ENCODE data around the gene CCDC17. TPM values are rescaled to one million over a fixed set of nuclear protein-coding genes. Genes with fewer than 3 reads are reported as not detected.
A peak's percentile ranks its signal among the peaks of the same experiment; 100 is the strongest.

The CCDC17 gene
- total and polyA plus RNA-seq, 3 experiments from 2014 or later: 0.13 to 1.4 (median 1.4) TPM

- Histone ChIP-seq H3K4me3 (ENCODE audit: low read length) (no peak overlapping the region), H3K36me3 (ENCODE audit: insufficient read depth, low read length) (peaks cover 10% of the 10 kb centered on the region), H3K9me3 (ENCODE audit: low read length) (no peaks in the 10 kb centered on the region), H3K27ac (ENCODE audit: low read depth, low read length) (no peak overlapping the region), H3K27me3 (ENCODE audit: insufficient read depth, low read length, poor library complexity, severe bottlenecking) (no peaks in the 10 kb centered on the region), H3K4me1 (ENCODE audit: insufficient read depth, low read length) (no peaks in the 10 kb centered on the region)
- Mint-ChIP-seq H3K4me1 (no peaks in the 10 kb centered on the region), H3K9me3 (no peaks in the 10 kb centered on the region), H3K27me3 (no peaks in the 10 kb centered on the region), H3K36me3 (peaks cover 0 to 74% (median 12%) of the 10 kb centered on the region in 3 donors), H3K4me3 (peak overlapping the region in 1 of 7 donors; percentile 34), H3K27ac (peak overlapping the region in 7 of 8 donors; percentile 1 to 81 (median 43))
- ChIA-PET POLR2A (no interaction called here), CTCF (interaction anchor here (1.2 kb wide), 1 partner anchor 493 kb away, joined by 3 read pairs; no protein-coding TSS in a partner anchor)
- DNase-seq: no peak
Measured at GRCh38 chr1:45620588-45621500, 3.0 kb downstream of the CCDC17 start.

GRCh38 chr1:45619149-45619921 is 4.5 kb downstream of the CCDC17 start:
- H3K9me3 Mint-ChIP-seq: no peaks in the 10 kb centered on the region
- Histone ChIP-seq H3K27ac (ENCODE audit: low read depth, low read length) (no peak overlapping the region), H3K4me3 (ENCODE audit: low read length) (no peak overlapping the region), H3K4me1 (ENCODE audit: insufficient read depth, low read length) (no peaks in the 10 kb centered on the region), H3K9me3 (ENCODE audit: low read length) (no peaks in the 10 kb centered on the region), H3K27me3 (ENCODE audit: insufficient read depth, low read length, poor library complexity, severe bottlenecking) (no peaks in the 10 kb centered on the region), H3K36me3 (ENCODE audit: insufficient read depth, low read length) (peaks cover 21% of the 10 kb centered on the region)
- H3K4me3 Mint-ChIP-seq: no peak overlapping the region
- peak overlapping the region in 5 of 8 donors; percentile 56 to 78 (median 61) for H3K27ac Mint-ChIP-seq
- H3K36me3 Mint-ChIP-seq: peaks cover 0 to 79% (median 15%) of the 10 kb centered on the region in 3 donors
- H3K27me3 Mint-ChIP-seq: no peaks in the 10 kb centered on the region
- CTCF ChIA-PET: no interaction called here
- no peak for DNase-seq
- no peaks in the 10 kb centered on the region for H3K4me1 Mint-ChIP-seq
- POLR2A ChIA-PET: no interaction called here

- no peak for DNase-seq
- H3K4me3 Mint-ChIP-seq: no peak overlapping the region
- POLR2A ChIA-PET: no interaction called here
- peaks cover 27% of the 10 kb centered on the region for H3K36me3 ChIP-seq (ENCODE audit: insufficient read depth, low read length)
- no peaks in the 10 kb centered on the region for H3K27me3 Mint-ChIP-seq
- no peaks in the 10 kb centered on the region for H3K27me3 ChIP-seq (ENCODE audit: insufficient read depth, low read length, poor library complexity, severe bottlenecking)
- no peaks in the 10 kb centered on the region for H3K9me3 Mint-ChIP-seq
- peak overlapping the region in 2 of 8 donors; percentile 17 to 34 for H3K27ac Mint-ChIP-seq
- CTCF ChIA-PET: no interaction called here
- peaks cover 0 to 82% (median 12%) of the 10 kb centered on the region in 3 donors for H3K36me3 Mint-ChIP-seq
- H3K4me1 ChIP-seq (ENCODE audit: insufficient read depth, low read length): no peaks in the 10 kb centered on the region
- no peak overlapping the region for H3K27ac ChIP-seq (ENCODE audit: low read depth, low read length)
- H3K4me1 Mint-ChIP-seq: no peaks in the 10 kb centered on the region
- H3K4me3 ChIP-seq (ENCODE audit: low read length): no peak overlapping the region
- no peaks in the 10 kb centered on the region for H3K9me3 ChIP-seq (ENCODE audit: low read length)
Measured at GRCh38 chr1:45617618-45618017, 6.2 kb downstream of the CCDC17 start.

GRCh38 chr1:45615885-45616284 is 8.0 kb downstream of the CCDC17 start:
- no peaks in the 10 kb centered on the region for H3K9me3 Mint-ChIP-seq
- H3K36me3 ChIP-seq (ENCODE audit: insufficient read depth, low read length): peaks cover 30% of the 10 kb centered on the region
- no peaks in the 10 kb centered on the region for H3K4me1 ChIP-seq (ENCODE audit: insufficient read depth, low read length)
- H3K4me3 Mint-ChIP-seq: no peak overlapping the region
- no peaks in the 10 kb centered on the region for H3K9me3 ChIP-seq (ENCODE audit: low read length)
- H3K4me1 Mint-ChIP-seq: no peaks in the 10 kb centered on the region
- H3K27me3 Mint-ChIP-seq: no peaks in the 10 kb centered on the region
- no peak overlapping the region for H3K4me3 ChIP-seq (ENCODE audit: low read length)
- ChIA-PET POLR2A (no interaction called here), CTCF (no interaction called here)
- no peak for DNase-seq
- peaks cover 0 to 88% (median 15%) of the 10 kb centered on the region in 3 donors for H3K36me3 Mint-ChIP-seq
- no peaks in the 10 kb centered on the region for H3K27me3 ChIP-seq (ENCODE audit: insufficient read depth, low read length, poor library complexity, severe bottlenecking)
- peak overlapping the region in 3 of 8 donors; percentile 17 to 79 (median 45) for H3K27ac Mint-ChIP-seq
- H3K27ac ChIP-seq (ENCODE audit: low read depth, low read length): no peak overlapping the region

- Histone ChIP-seq H3K27me3 (ENCODE audit: insufficient read depth, low read length, poor library complexity, severe bottlenecking) (no peaks in the 10 kb centered on the region), H3K27ac (ENCODE audit: low read depth, low read length) (no peak overlapping the region), H3K4me3 (ENCODE audit: low read length) (no peak overlapping the region), H3K4me1 (ENCODE audit: insufficient read depth, low read length) (no peaks in the 10 kb centered on the region), H3K9me3 (ENCODE audit: low read length) (no peaks in the 10 kb centered on the region), H3K36me3 (ENCODE audit: insufficient read depth, low read length) (peaks cover 32% of the 10 kb centered on the region)
- CTCF ChIA-PET: no interaction called here
- POLR2A ChIA-PET: no interaction called here
- no peaks in the 10 kb centered on the region for H3K27me3 Mint-ChIP-seq
- peaks cover 0 to 90% (median 20%) of the 10 kb centered on the region in 3 donors for H3K36me3 Mint-ChIP-seq
- H3K9me3 Mint-ChIP-seq: no peaks in the 10 kb centered on the region
- peaks cover 5 to 11% (median 10%) of the 10 kb centered on the region in 3 donors for H3K4me1 Mint-ChIP-seq
- peak overlapping the region in 3 of 8 donors; percentile 5 to 42 (median 24) for H3K27ac Mint-ChIP-seq
- H3K4me3 Mint-ChIP-seq: no peak overlapping the region
- DNase-seq: no peak
Measured at GRCh38 chr1:45612941-45613579, 10.8 kb downstream of the CCDC17 start.

GRCh38 chr1:45610589-45611226 is 13.1 kb downstream of the CCDC17 start:
- ChIA-PET POLR2A (no interaction called here), CTCF (no interaction called here)
- Histone ChIP-seq H3K27ac (ENCODE audit: low read depth, low read length) (no peak overlapping the region), H3K27me3 (ENCODE audit: insufficient read depth, low read length, poor library complexity, severe bottlenecking) (no peaks in the 10 kb centered on the region), H3K4me3 (ENCODE audit: low read length) (no peak overlapping the region), H3K4me1 (ENCODE audit: insufficient read depth, low read length) (no peaks in the 10 kb centered on the region), H3K36me3 (ENCODE audit: insufficient read depth, low read length) (peaks cover 34% of the 10 kb centered on the region), H3K9me3 (ENCODE audit: low read length) (no peaks in the 10 kb centered on the region)
- no peak overlapping the region for H3K4me3 Mint-ChIP-seq
- H3K27me3 Mint-ChIP-seq: no peaks in the 10 kb centered on the region
- DNase-seq: no peak
- peaks cover 0 to 90% (median 25%) of the 10 kb centered on the region in 3 donors for H3K36me3 Mint-ChIP-seq
- peaks cover 12 to 22% (median 18%) of the 10 kb centered on the region in 3 donors for H3K4me1 Mint-ChIP-seq
- H3K27ac Mint-ChIP-seq: peak overlapping the region in 2 of 8 donors; percentile 44 to 66
- no peaks in the 10 kb centered on the region for H3K9me3 Mint-ChIP-seq

GRCh38 chr1:45608175-45609156 is 15.4 kb downstream of the CCDC17 start:
- no peak overlapping the region for H3K4me3 Mint-ChIP-seq
- Histone ChIP-seq H3K4me3 (ENCODE audit: low read length) (no peak overlapping the region), H3K9me3 (ENCODE audit: low read length) (no peaks in the 10 kb centered on the region), H3K27ac (ENCODE audit: low read depth, low read length) (no peak overlapping the region), H3K27me3 (ENCODE audit: insufficient read depth, low read length, poor library complexity, severe bottlenecking) (no peaks in the 10 kb centered on the region), H3K4me1 (ENCODE audit: insufficient read depth, low read length) (no peaks in the 10 kb centered on the region), H3K36me3 (ENCODE audit: insufficient read depth, low read length) (peaks cover 18% of the 10 kb centered on the region)
- H3K27me3 Mint-ChIP-seq: no peaks in the 10 kb centered on the region
- peaks cover 0 to 83% (median 22%) of the 10 kb centered on the region in 3 donors for H3K36me3 Mint-ChIP-seq
- no peaks in the 10 kb centered on the region for H3K9me3 Mint-ChIP-seq
- ChIA-PET POLR2A (interaction anchor here (0.6 kb wide), 1 partner anchor 22 kb away, joined by 3 read pairs; no protein-coding TSS in a partner anchor), CTCF (no interaction called here)
- DNase-seq: no peak
- H3K4me1 Mint-ChIP-seq: peaks cover 16 to 28% (median 22%) of the 10 kb centered on the region in 3 donors
- H3K27ac Mint-ChIP-seq: peak overlapping the region; percentile 21 to 79 (median 50)
